ENCODE results near the gene TAX1BP3.

The TAX1BP3 gene

DNA sequence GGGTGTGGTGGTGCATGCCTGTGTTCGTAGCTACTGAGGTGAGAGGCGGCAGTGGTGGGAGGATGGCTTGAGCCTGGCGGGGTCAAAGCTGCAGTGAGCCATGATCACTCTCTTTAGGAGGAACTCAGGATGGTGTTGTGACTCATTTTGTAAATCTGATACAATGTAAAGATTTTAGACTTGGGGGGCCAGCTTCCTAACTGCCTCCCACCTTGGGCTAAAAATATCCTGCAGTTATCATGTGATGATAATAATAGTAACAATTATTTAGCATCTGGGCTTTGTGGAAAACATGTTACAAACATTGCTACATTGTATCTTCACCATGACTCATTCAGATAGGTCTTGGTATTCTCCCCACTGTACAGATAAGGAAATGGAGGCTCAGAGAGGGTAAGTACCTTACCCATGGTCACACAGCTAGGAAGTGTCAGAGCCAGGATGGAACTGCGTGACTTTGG, 24.5 kb downstream of the TAX1BP3 start:
- Histone ChIP-seq H3K9me3 (ENCODE audit: control insufficient read depth, low read length) (no peaks in the 10 kb centered on the region), H3K27me3 (ENCODE audit: control insufficient read depth, insufficient read depth, low read length) (no peaks in the 10 kb centered on the region), H3K4me1 (no peaks in the 10 kb centered on the region), H3K27ac (no peak overlapping the region), H3K36me3 (ENCODE audit: control insufficient read depth, insufficient read depth, low read length) (no peaks in the 10 kb centered on the region), H2AFZ (no peak overlapping the region), H3K9ac (no peak overlapping the region), H3K79me2 (no peaks in the 10 kb centered on the region), H3K4me2 (ENCODE audit: low read length) (no peak overlapping the region), H3K4me3 (ENCODE audit: low read depth, low read length) (no peak overlapping the region)
- TF ChIP-seq, protein P1, sequence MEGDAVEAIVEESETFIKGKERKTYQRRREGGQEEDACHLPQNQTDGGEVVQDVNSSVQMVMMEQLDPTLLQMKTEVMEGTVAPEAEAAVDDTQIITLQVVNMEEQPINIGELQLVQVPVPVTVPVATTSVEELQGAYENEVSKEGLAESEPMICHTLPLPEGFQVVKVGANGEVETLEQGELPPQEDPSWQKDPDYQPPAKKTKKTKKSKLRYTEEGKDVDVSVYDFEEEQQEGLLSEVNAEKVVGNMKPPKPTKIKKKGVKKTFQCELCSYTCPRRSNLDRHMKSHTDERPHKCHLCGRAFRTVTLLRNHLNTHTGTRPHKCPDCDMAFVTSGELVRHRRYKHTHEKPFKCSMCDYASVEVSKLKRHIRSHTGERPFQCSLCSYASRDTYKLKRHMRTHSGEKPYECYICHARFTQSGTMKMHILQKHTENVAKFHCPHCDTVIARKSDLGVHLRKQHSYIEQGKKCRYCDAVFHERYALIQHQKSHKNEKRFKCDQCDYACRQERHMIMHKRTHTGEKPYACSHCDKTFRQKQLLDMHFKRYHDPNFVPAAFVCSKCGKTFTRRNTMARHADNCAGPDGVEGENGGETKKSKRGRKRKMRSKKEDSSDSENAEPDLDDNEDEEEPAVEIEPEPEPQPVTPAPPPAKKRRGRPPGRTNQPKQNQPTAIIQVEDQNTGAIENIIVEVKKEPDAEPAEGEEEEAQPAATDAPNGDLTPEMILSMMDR (IDR thresholded peaks at IDR 0.05) = no peak

DNA sequence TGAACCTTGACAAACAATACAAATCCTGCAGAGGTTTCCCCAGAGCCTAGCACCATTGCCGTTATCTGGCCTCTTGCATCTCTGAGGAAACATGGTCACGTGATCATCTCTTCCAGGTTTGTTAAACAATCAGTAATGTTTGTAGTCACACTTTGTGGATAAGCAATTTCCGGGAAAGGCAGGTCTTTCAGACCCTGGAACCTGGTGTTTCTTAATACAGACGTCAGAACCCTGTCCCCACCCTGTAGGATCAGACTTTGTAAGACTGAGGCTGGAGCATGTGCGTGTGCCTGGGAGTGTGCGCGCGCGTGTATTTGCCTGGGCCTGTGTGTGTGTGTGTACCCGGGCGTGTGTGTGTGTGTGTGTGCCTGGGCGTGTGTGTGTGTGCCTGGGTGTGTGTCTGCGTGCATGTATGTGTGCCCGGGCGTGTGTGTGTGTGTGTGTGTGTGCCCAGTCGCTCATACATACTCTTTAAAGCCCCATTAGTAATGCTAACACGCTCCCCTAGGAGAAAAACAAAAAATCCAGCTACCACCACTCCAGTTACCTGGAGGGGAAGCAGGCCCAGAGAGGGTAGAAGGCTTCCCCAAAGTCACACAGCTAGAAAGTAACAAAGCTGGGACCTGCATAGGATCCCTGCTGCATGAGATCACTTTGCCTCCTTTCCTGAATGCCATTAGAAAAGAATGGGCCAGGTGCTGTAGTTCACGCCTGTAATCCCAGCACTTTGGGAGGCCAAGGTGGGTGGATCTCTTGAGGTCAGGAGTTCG, 26.5 kb downstream of the TAX1BP3 start:
- peaks cover 5% of the 10 kb centered on the region for H3K4me1 ChIP-seq
- no peak overlapping the region for H3K4me2 ChIP-seq (ENCODE audit: low read length)
- TF ChIP-seq, protein P1 (IDR thresholded peaks at IDR 0.05) = no peak
- no peak overlapping the region for H2AFZ ChIP-seq
- no peak overlapping the region for H3K4me3 ChIP-seq (ENCODE audit: low read depth, low read length)
- peaks cover 6% of the 10 kb centered on the region for H3K79me2 ChIP-seq
- no peak overlapping the region for H3K27ac ChIP-seq
- H3K9ac ChIP-seq = no peak overlapping the region
- H3K36me3 ChIP-seq (ENCODE audit: control insufficient read depth, insufficient read depth, low read length) = no peaks in the 10 kb centered on the region
- no peaks in the 10 kb centered on the region for H3K9me3 ChIP-seq (ENCODE audit: control insufficient read depth, low read length)
- no peaks in the 10 kb centered on the region for H3K27me3 ChIP-seq (ENCODE audit: control insufficient read depth, insufficient read depth, low read length)

DNA sequence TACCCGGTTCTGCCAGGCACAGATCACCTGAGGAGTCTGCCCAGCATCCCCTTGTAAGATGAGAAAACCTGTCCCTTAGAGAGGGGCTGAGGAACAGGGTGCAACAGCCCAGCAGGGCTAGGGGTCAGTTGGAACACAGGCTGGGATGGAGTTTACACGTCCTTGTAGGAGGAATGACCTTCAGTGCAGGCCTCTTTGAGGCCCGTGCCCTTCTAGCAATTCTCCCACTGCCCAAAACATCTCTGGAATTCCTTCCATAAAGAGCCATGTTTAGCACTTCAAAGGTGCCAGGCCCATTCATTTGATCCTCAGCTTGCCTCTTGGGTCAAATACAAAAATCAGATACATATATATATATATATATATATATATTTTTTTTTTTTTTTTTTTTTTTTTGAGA, 27.4 kb downstream of the TAX1BP3 start:
- Histone ChIP-seq H3K9ac (no peak overlapping the region), H3K27ac (no peak overlapping the region), H3K79me2 (peaks cover 7% of the 10 kb centered on the region), H3K27me3 (ENCODE audit: control insufficient read depth, insufficient read depth, low read length) (no peaks in the 10 kb centered on the region), H3K36me3 (ENCODE audit: control insufficient read depth, insufficient read depth, low read length) (no peaks in the 10 kb centered on the region), H2AFZ (no peak overlapping the region), H3K4me2 (ENCODE audit: low read length) (no peak overlapping the region), H3K4me1 (peaks cover 5% of the 10 kb centered on the region), H3K4me3 (ENCODE audit: low read depth, low read length) (no peak overlapping the region), H3K9me3 (ENCODE audit: control insufficient read depth, low read length) (no peaks in the 10 kb centered on the region)
- TF ChIP-seq, protein P1 (IDR thresholded peaks at IDR 0.05) = no peak

DNA sequence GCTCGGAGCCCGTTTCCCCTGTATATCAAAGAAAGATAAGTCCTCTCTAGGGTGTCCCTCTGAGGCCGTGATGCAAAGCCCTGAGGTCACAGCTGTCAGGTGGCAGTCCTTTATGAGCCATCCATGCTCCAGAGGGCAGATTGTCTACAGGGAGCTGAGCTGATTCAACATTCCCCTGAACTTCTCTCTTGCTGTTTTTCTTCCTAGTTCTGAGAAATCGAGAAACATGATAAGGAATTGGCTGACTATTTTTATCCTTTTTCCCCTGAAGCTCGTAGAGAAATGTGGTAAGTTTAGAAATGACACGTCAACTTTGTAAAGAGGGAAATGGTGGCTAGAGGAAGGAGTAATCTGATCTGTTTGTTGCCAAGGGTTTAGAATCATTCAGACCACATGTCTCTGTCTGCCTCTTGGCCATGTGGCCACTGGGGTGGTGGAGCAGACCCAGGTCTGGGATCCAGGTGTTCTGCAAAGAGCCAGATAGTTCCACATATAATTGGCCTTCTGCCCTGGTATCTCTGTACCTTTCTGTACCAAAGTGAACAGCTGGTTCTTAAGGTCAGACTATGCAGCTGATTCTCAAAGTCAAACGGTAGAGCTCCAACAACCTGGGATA, 28.3 kb downstream of the TAX1BP3 start:
- Histone ChIP-seq H3K4me1 (peaks cover 5% of the 10 kb centered on the region), H3K4me3 (ENCODE audit: low read depth, low read length) (no peak overlapping the region), H3K79me2 (peaks cover 13% of the 10 kb centered on the region), H2AFZ (no peak overlapping the region), H3K9me3 (ENCODE audit: control insufficient read depth, low read length) (no peaks in the 10 kb centered on the region), H3K9ac (no peak overlapping the region), H3K4me2 (ENCODE audit: low read length) (no peak overlapping the region), H3K36me3 (ENCODE audit: control insufficient read depth, insufficient read depth, low read length) (no peaks in the 10 kb centered on the region), H3K27ac (no peak overlapping the region), H3K27me3 (ENCODE audit: control insufficient read depth, insufficient read depth, low read length) (no peaks in the 10 kb centered on the region)
- TF ChIP-seq, protein P1 (IDR thresholded peaks at IDR 0.05) = no peak
